ENCODE data around the gene SLC35F1.

Gene SLC35F1

GRCh38 chr6:118319894-118320649, 413.0 kb downstream of the SLC35F1 start:
- no peak for DNase-seq

- DNase-seq = no peak
Observed at GRCh38 chr6:118320652-118321051, 413.6 kb downstream of the SLC35F1 start.

- DNase-seq = no peak
Observed at GRCh38 chr6:118324116-118324515, 417.1 kb downstream of the SLC35F1 start.

- DNase-seq = no peak
Observed at GRCh38 chr6:118325220-118325860, 418.3 kb downstream of the SLC35F1 start.

- no peak for DNase-seq
Observed at GRCh38 chr6:118326712-118327111, 419.6 kb downstream of the SLC35F1 start.

GRCh38 chr6:118327237-118327636, 420.2 kb downstream of the SLC35F1 start:
- DNase-seq = no peak

GRCh38 chr6:118333772-118334171, 426.7 kb downstream of the SLC35F1 start:
- DNase-seq = no peak

- no peak for DNase-seq
Observed at GRCh38 chr6:118334634-118335033, 427.6 kb downstream of the SLC35F1 start.

- DNase-seq = no peak
Observed at GRCh38 chr6:118335325-118335816, 428.3 kb downstream of the SLC35F1 start.

- DNase-seq = no peak
Observed at GRCh38 chr6:118344014-118344670, 437.1 kb downstream of the SLC35F1 start.

GRCh38 chr6:118350881-118351430, 443.9 kb downstream of the SLC35F1 start:
- no peak for DNase-seq

GRCh38 chr6:118353564-118353963, 446.5 kb downstream of the SLC35F1 start:
- DNase-seq = no peak

- DNase-seq = no peak
Observed at GRCh38 chr6:118354641-118355040, 447.6 kb downstream of the SLC35F1 start.

GRCh38 chr6:118356054-118356453, 449.0 kb downstream of the SLC35F1 start:
- no peak for DNase-seq

- DNase-seq = no peak
Observed at GRCh38 chr6:118356686-118357085, 449.6 kb downstream of the SLC35F1 start.
